UCSD-AML1 (cell line): ENCODE results near the gene CHRNG.
"Not testable (repeated sequence)": the region's sequence is repeated elsewhere in the genome, so short reads cannot be mapped to it uniquely, and the experiment has no call there.

Source experiments
- DNase-seq: peaks from one replicate; lab custom pipeline; 2025; ENCODE audit not compliant: unreplicated experiment; lab: John Stamatoyannopoulos, UW

The CHRNG gene

GRCh38 chr2:232543928-232544631 is 4.6 kb downstream of the CHRNG start:
- DNase-seq = no peak

- no peak for DNase-seq
Measured at GRCh38 chr2:232544674-232545073, 5.2 kb downstream of the CHRNG start.

GRCh38 chr2:232545511-232546375 is 6.3 kb downstream of the CHRNG start:
- DNase-seq = no peak

- no peak for DNase-seq
Measured at GRCh38 chr2:232547991-232548390, 8.5 kb downstream of the CHRNG start.

- DNase-seq = no peak
Measured at GRCh38 chr2:232549655-232550353, 10.3 kb downstream of the CHRNG start.

GRCh38 chr2:232550354-232551249 is 11.1 kb downstream of the CHRNG start, which contains the start of the genes EIF4E2 and TIGD1:
TSS of gene EIF4E2 (plus strand) at chr2:232550689. CDS start at chr2:232550725, 36 bp downstream.
TSS of gene TIGD1 (minus strand) at chr2:232550557. CDS start at chr2:232549882, 675 bp downstream.
- peak; percentile 95 for DNase-seq

- no peak for DNase-seq
Measured at GRCh38 chr2:232551250-232551638, 11.8 kb downstream of the CHRNG start.

GRCh38 chr2:232551776-232552175 is 12.3 kb downstream of the CHRNG start:
- no peak for DNase-seq

GRCh38 chr2:232556426-232556825 is 16.9 kb downstream of the CHRNG start:
- no peak for DNase-seq

- DNase-seq = no peak
Measured at GRCh38 chr2:232562515-232563151, 23.1 kb downstream of the CHRNG start.

- DNase-seq = no peak
Measured at GRCh38 chr2:232563580-232563979, 24.1 kb downstream of the CHRNG start.

GRCh38 chr2:232567721-232568120 is 28.2 kb downstream of the CHRNG start:
- DNase-seq = no peak

- no peak for DNase-seq
Measured at GRCh38 chr2:232568161-232568560, 28.7 kb downstream of the CHRNG start.

GRCh38 chr2:232569541-232569940 is 30.0 kb downstream of the CHRNG start:
- no peak for DNase-seq

GRCh38 chr2:232570481-232570880 is 31.0 kb downstream of the CHRNG start:
- not testable (repeated sequence) for DNase-seq

GRCh38 chr2:232571026-232571474 is 31.6 kb downstream of the CHRNG start:
- no peak for DNase-seq

GRCh38 chr2:232573042-232573441 is 33.5 kb downstream of the CHRNG start:
- DNase-seq = no peak

GRCh38 chr2:232573771-232574435 is 34.4 kb downstream of the CHRNG start:
- DNase-seq = no peak

GRCh38 chr2:232574674-232575403 is 35.3 kb downstream of the CHRNG start:
- DNase-seq = no peak
